ENCODE data around the gene FOSL1. TPM values are rescaled to one million over a fixed set of nuclear protein-coding genes. Genes with fewer than 3 reads are reported as not detected.
A peak's percentile ranks its signal among the peaks of the same experiment; 100 is the strongest.

The FOSL1 gene
- total RNA-seq, 1 experiment from 2014 or later = 33.7 TPM

DNA sequence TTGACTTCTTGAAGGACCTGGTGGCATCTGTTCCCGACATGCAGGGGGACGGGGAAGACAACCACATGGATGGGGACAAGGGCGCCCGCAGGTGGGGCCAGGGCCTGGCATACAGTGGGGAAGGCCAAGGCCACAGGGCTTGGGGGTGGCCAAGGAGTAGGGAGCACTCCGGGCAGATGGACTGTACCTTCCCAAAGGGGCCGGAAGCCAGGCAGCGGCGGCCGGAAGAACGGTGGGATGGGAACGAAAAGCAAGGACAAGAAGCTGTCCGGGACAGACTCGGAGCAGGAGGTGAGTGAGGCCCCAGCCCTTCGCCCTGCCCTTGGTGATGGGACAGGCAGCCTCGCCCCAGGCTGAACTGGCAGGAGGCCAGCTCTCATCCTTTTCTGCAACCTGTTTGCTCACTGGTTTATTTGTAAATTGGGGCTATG, 20.2 kb upstream of the FOSL1 start:
- Histone ChIP-seq H3K9ac (ENCODE audit: extremely low read depth, insufficient read length, low read length) (no peak overlapping the region), H3K79me1 (ENCODE audit: insufficient read depth, low read depth, low read length, poor library complexity, severe bottlenecking) (no peaks in the 10 kb centered on the region), H3K27ac (ENCODE audit: insufficient read length, low read depth, low read length) (no peak overlapping the region), H2AFZ (ENCODE audit: low read length) (no peak overlapping the region), H3K79me2 (ENCODE audit: insufficient read depth, low read length) (no peaks in the 10 kb centered on the region), H3K4ac (ENCODE audit: low read depth, low read length) (no peak overlapping the region), H4K8ac (replicated peaks; ENCODE audit: insufficient read length, low read depth, low read length) (no peak overlapping the region), H4K20me1 (ENCODE audit: control insufficient read depth, insufficient read depth, insufficient read length) (no peaks in the 10 kb centered on the region), H2BK20ac (ENCODE audit: low read depth, low read length, poor library complexity, severe bottlenecking) (no peak overlapping the region), H3K9me3 (ENCODE audit: control insufficient read depth, low read depth, low read length) (no peaks in the 10 kb centered on the region), H4K91ac (ENCODE audit: insufficient read length, low read depth, low read length) (no peak overlapping the region), H3K4me1 (ENCODE audit: insufficient read depth, low read length) (no peaks in the 10 kb centered on the region), H3K27me3 (ENCODE audit: insufficient read depth, low read length) (no peaks in the 10 kb centered on the region), H2AK5ac (ENCODE audit: insufficient read length, low read length) (no peak overlapping the region), H3K4me2 (ENCODE audit: insufficient read depth, insufficient read length, low read length) (peak overlapping the region; percentile 57), H3T11ph (ENCODE audit: low read length) (no peak overlapping the region), H3K14ac (ENCODE audit: insufficient read depth, low read length) (no peak overlapping the region), H3K23ac (ENCODE audit: insufficient read length, low read depth, low read length) (no peak overlapping the region), H2BK120ac (ENCODE audit: low read depth, low read length, poor library complexity, severe bottlenecking) (no peak overlapping the region), H3K18ac (ENCODE audit: insufficient read length, low read depth, low read length) (no peak overlapping the region), H3K23me2 (ENCODE audit: insufficient read length, low read depth, low read length, poor library complexity, severe bottlenecking) (peaks cover 11% of the 10 kb centered on the region), H2BK5ac (ENCODE audit: insufficient read length, low read length) (no peak overlapping the region), H2BK12ac (ENCODE audit: insufficient read length, low read depth, low read length) (no peak overlapping the region), H4K5ac (ENCODE audit: insufficient read length, low read depth, low read length) (no peak overlapping the region), H3K56ac (ENCODE audit: insufficient read length, low read depth, low read length) (no peak overlapping the region), H2BK15ac (ENCODE audit: low read depth, low read length) (no peak overlapping the region)
- TF ChIP-seq, protein P1, sequence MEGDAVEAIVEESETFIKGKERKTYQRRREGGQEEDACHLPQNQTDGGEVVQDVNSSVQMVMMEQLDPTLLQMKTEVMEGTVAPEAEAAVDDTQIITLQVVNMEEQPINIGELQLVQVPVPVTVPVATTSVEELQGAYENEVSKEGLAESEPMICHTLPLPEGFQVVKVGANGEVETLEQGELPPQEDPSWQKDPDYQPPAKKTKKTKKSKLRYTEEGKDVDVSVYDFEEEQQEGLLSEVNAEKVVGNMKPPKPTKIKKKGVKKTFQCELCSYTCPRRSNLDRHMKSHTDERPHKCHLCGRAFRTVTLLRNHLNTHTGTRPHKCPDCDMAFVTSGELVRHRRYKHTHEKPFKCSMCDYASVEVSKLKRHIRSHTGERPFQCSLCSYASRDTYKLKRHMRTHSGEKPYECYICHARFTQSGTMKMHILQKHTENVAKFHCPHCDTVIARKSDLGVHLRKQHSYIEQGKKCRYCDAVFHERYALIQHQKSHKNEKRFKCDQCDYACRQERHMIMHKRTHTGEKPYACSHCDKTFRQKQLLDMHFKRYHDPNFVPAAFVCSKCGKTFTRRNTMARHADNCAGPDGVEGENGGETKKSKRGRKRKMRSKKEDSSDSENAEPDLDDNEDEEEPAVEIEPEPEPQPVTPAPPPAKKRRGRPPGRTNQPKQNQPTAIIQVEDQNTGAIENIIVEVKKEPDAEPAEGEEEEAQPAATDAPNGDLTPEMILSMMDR (conservative IDR thresholded peaks at IDR 0.05) = no peak
- Mint-ChIP-seq H3K36me3 (ENCODE audit: insufficient read depth in 1 of 3, low read depth in 3 of 3) (peaks cover 1 to 25% (median 23%) of the 10 kb centered on the region in 3 experiments; a peak in 6 of 7 replicates), H3K27me3 (ENCODE audit: low read depth) (peaks cover under 1% of the 10 kb centered on the region; the same call in 1 of the 2 replicates), H3K27ac (no peak overlapping the region), H3K4me3 (peak overlapping the region; percentile 84 to 93), H3K9me3 (no peaks in the 10 kb centered on the region), H3K4me1 (peaks cover 13 to 21% of the 10 kb centered on the region in 2 experiments)
- DNase-seq = no peak
- no CpG with 5 or more reads among the region's 15 CpGs for WGBS (ENCODE audit: extremely low coverage, insufficient read length, low lambda C conversion rate)

Measured in H9 (cell line).